NCI-H2227 (cell line): ENCODE measurements around the gene VCL.
A peak's percentile ranks its signal among the peaks of the same experiment; 100 is the strongest.
"Not testable (repeated sequence)": the region's sequence is repeated elsewhere in the genome, so short reads cannot be mapped to it uniquely, and the experiment has no call there.

Experiments used
- DNase-seq: peaks from one replicate; lab custom pipeline; 2025; ENCODE audit not compliant: unreplicated experiment; lab: John Stamatoyannopoulos, UW

The VCL gene

DNA sequence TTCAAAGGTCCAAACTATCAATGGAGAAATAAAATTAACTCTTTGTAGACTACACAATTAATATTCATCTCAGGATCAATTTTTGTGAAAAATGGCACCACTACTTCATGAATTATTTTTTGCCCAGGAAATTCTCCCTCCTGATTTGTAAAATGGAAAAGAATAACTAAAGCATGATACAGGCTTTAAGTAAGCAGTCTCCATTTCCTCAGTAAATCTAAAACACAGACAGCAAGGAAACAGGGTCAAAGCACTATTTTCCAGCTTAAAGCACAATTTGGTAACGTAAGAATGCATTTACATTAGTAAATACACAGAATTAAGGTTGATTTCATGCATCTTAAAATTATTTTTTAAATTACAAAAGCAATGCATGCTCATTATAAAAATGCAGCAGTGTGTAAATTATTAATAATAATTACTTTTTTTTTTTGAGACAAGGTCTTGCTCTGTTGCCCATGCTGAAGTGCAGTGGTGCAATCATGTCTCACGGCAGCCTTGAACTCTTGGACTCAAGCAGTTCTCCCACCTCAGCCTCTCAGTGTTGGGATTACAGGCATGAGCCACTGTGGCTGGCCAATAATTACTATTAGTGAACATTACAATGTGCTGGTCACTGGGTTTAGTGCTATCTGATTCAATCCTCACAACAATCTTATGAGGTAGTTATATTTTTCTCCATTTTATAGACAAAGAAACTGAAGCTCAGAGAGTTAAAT is 26.1 kb upstream of the VCL start:
- DNase-seq, result no peak

DNA sequence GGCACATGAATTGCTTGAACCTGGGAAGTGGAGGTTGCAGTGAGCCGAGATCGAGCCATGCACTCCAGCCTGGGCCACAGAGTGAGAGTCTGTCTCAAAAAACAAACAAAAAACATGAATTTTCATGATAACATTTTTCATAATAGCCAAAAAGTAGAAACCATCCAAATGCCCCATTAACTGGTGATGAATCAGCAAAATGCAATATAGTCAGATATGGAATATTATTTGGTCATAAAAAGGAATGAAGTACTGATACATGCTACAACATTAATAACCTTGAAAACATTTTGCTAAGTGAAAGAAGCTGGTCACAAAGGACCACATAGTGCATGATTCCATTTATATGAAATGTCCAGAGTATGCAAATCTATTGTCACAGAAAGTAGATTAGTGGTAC is 24.5 kb upstream of the VCL start:
- no peak for DNase-seq

DNA sequence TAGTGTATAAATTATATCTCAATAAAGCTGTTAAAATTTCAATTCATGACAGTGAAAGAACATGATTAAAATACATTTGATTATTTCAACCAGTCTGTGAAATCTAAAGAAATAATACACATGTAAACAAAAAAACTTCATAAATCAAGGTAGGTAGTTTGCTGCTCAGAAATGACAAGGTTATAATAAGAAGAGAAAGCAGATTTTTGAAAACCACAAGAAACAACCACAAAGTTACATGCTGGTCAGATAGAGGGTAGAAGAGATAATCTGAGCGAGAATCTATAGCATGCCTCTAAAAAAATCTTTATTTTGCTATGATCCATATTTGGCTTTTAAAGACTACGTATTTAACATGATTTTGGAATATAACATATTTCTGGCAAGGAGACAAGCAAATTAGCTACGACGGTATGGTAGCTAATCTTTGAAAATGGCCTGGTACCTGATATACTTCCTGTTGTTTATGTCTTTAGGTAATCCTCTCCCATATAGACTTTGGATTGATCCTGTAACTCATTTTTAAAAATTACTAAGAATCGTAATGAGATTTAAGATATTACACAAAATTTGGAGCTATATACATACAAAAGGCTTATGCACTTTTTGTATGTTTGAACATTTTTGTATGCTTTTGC is 23.5 kb upstream of the VCL start:
- no peak for DNase-seq

DNA sequence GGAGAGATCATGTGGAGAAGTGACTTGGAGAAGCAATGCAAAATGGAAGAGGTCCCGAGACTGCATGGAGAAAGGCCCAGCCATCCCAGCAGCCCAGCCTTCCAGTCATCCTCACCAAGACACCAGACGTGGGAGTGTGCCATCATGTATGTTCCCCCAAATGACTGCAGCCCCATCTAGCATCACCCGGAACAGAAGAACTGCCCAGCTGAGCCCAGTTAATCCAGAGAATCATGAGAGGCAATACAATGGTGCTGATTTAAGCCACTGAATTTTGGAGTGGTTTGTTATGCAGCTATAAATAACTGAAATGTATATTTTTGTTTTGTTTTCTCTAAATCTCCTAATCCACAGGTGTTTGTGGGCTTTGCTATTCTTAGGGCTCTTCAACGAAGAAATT is 22.5 kb upstream of the VCL start:
- DNase-seq, result no peak

DNA sequence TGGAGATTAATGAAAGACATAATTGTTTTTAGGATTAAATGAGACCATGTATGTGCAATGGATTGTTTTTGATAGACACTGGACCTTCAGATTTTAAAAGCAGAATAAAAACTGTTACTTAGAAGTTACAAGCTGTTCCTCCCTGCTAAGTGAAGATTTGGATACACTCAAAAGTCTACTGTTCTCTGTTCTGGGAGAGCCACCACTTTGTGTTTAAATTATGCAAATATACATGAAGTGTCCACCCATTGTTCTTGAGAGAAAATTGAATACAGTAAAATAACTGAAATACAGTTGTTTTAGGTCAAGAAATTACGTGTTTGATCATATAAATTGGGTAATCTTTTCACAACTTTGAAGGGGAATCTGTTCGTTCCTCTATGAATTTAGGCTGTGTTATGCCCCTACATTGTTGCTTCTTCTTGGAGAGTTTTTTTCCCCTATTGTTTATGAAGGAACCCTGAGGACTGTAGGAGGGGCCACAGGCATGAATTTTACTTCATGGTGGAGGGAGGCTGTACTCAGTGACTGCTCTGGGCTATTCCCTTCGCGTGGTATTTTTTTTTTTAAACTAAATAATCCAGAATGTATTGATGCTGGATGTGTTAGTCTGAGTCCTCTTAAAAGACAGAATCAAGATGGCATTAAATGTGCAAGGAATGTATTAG is 18.6 kb upstream of the VCL start:
- no peak for DNase-seq

DNA sequence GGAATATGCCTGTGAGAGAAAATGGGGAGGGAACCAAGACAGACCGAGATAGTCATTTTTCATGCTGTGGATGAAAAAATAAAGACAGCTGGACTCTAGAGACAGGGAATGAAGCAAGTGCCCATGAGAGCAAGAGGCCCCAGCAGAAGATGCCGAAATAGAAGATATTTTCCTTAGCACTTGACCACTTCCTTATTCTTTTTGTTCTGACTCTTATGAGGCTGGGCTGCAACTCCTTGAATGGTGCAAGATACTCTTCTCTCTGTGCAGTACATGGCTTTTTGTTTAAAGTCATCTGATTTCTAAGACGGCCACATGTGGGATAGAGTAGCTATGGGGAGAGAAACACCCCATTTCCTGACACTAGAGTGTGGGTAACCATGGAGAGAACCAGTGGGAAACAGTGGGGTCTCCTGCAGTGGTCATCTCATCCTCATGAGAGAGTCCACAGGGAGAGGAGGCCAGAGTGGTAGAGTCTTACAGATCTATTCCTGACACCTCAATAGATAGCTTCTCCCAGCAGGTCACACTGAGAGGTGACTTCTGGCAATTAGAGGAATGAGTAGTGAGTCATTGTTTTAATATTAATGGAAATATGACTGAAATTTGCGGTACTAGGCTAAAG is 18.0 kb upstream of the VCL start:
- DNase-seq, result no peak

DNA sequence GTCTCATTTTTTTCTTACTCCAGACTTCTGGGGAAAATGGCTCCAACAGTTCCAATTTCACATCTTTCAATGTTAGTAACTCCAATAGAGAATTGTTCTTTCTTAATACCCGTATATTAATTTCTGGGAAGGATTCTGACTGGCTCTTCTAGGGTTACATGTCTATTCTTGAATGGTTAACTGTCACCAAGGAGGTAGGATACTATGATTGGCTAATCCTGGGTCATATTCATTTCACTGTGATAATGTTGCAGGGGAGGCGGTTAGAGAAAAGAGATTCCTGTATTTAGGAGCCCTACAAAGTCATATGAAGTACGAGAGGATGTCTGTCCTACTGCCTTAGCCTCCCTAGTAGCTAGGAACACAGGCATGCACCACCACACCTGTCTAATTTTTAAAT is 16.1 kb upstream of the VCL start:
- no peak for DNase-seq

DNA sequence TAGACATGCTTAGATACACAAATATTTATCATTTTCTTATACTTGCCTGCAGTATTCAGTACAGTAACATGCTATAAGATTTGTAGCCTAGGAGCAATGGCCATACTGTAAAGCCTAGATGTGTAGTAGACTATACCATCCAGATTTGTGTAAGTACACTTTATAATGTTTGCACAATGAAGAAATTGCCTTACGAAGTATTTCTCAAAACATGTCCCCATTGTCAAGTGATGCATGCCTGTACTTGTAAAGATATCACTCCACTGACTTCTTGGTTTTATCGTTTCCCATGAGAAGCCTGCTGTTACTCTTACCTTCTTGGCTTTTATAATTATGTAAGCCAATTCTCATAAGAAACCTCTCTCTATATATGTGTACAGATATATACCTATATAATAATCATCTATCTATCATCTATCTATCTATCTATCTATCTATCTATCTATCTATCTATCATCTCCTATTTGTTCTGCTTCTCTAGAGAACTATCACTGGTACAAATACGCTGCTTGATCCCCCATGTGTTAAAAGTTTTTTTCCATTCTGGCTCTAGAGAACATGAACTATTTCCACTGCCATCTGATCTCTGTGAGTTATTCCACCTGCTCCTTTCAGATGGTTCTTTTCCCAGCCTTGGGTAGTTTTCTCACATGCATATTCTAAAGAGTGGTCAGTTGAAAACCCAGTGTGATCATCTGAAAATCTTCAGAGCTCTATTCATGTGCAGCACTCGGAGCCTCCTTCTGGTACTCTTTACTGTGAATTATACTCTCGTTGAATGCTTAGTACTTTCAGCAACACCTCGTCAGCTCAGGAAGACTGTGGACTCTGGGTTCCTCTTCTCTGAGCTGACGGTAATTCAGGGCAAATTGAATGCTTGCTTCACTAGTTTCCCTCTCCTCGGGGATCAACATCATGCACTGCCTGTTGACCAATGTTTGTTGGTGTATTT is 14.5 kb upstream of the VCL start:
- no peak for DNase-seq

DNA sequence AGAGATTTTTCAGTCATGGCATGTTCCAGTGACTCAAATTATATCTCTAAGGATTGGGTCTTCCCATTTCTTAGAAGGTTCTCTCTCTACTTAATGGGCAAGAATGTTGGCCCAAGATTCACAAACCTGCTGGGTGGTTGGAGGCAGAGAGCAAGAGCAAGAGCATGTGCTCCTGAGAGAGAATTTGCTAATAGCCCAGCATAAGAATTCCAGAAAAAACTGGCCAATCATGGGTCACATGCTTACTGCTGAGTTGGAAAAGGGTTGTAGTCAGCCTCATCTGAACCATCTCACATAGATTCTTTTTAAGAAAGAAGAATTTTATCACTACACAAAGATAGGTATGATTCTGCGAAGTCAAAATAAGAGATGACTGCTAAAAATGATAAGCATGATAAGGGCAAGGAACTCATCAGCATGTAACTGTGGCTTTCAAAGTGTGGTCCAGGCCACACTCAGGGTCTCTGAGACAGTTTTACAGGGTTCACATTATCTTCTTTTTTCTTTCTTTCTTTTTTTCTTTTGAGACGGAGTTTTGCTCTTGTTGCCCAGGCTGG is 8.2 kb upstream of the VCL start:
- DNase-seq, result no peak

DNA sequence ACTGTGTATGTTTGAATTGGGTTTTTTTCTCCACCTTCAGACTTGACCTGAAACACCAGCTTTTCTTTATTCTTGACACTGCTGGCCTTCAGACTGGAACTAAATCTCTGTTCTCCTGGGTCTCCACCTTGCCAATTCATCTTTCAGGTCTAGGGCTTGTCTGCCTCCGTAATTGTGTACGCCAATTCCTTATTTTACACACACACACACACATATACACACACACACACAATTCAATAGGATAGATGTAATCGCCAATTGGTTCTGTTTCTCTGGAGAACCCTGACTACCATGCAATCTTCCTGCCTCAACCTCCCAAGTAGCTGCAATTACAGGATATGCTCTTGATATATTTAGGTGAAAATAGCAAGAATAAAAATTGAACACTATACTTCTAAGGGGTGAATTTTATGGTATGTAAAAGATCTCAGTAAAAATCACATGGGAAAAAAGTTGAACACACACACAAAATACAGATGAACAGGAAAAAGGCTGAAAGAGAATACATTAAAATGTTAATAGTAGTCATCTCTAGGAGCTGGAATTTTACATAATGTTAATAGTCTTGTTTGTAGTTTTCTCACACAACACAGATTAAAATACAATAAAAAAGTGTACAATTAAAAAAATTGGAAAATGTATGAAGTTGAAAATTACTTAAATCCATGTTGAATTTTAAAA is 6.6 kb upstream of the VCL start:
- no peak for DNase-seq

DNA sequence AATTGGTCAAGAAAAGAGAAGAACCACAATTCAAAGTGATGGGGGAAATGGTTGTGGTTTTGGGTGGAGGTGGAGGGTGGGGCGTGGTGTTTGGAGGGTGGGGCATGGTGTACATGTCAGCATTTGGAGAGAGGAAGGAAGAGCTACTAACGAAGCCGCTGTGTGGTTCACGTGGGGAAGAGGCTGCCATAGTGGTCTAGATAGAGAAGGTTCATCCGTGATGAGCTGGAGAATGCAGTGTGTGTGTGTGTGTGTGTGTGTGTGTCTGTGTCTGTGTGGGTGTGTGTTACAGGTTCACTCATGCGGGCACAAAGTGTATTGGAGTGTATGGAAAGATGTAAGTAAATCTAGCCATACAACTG is 6.1 kb upstream of the VCL start:
- no peak for DNase-seq

DNA sequence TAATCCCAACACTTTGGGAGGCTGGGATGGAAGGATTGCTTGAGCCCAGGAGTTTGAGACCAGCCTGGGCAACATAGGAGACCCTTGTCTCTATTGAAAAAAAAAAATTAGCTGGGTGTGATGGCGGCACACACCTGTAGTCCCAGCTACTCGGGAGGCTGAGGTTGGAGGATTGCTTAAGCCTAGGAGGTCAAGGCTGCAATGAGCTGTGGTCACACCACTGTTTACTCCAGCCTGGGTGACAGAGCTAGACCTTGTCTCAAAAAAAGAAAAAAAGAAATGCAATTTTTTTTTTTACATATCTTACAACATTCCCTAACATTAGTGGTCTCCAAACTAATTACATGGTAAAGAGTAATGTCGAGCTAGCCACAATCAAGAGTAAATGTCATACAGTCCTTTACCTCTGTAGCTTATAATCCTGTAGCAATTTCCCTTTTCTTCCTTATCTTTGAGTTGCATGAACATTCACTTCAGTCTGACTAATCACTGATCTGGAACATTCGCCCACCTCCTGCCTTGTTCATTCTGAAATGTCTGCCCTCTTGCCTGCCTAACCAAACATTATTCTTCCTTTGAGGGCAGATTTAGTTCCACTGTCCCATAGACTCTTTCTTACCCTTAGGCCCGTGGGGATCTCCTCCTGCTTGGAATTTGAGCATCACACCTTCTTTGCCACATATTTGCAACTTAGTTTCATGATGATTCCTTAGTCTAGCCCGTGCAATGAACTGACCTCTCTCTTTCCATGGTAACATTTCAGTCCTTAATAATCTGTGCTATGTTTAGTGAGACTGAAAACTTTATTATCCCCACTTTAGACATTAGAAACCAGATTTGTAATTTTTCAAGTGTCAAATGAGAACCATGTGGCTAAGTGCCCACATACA is 4.8 kb upstream of the VCL start:
- DNase-seq, result no peak

DNA sequence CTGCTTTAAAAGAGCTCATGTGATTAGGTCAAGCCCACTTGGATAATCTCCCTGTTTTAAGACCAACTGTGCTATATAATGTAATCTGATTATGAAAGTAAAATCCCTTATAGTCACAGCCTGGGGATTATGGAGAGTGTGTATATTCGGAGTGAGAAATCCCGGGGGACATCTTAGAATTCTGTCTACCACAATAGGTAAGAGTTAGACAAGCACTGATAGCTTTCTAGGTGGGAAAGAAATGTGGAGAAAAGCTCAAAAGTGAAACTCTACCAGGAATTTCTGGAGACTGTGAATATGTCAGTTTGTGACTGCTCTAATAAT is 2.9 kb upstream of the VCL start:
- DNase-seq, result no peak

DNA sequence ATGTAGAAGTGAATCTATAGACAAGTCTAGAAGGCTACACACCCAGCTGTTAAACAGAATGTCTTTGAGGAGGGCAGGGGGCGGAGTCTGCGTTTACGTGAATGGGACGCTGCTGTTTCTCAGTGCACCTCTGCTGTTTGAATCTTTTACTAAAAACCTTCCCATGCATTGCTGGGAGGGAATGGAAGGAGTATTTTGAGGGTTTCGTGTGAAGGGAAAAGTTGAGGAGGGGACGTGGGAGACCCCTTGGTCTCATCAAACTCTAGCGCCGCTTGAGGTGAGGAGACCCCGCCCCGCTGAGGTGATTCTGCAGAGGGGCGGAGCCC is 492 bp upstream of the VCL start:
- DNase-seq, result peak; percentile 82

DNA sequence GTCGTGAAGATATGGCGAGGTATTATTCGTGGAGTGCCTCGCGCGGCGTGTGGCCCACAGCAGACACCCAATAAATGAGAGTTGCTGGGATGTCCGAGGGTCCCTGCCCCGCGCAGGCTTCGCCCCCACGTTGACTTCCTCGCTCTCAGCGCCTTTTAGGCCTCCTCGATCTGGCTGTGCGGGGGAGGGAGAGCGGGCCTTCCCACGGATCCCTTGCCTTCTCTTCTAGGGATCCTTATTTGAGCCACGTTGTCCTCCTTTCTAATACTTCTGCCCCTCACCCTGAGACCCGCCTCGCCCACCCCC is 660 bp downstream of the VCL start:
- DNase-seq, result no peak

DNA sequence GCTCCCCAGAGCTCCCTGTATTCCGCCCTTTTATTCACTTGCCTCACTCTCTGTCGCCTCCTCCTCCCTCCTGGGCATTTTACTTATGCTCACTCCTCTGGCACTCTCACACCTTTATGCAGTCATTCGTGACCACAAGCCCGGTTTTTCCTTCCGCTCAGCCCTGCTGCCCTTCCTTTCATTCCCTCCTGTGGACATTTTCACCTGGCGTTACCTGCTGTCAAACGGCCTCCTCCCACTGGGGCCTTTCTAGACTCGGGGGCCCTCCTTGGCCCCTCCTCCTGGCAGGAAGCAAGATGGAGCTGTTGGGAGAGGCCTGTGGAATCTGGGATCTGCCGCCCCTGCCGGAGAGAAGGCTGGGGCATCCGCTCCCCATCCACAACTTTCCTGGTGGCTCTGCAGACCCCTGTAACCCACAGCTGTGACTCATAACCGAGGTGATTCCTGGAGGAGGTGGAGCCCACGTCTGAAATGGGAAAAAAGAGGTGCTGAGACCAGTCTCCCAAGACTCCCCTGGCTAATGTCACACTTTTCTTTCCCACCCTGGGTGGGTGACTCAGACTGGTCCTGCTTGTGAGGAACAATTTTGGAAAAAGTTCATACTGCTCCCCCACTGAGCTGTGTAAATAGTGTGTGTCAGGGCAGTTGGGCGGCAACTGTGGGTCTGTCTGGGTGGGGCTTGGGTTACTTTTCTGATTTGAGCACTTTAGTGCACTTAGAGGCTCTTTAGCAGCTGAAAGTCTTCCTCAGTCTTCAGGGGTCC is 1.2 kb downstream of the VCL start:
- peak; percentile 61 for DNase-seq

DNA sequence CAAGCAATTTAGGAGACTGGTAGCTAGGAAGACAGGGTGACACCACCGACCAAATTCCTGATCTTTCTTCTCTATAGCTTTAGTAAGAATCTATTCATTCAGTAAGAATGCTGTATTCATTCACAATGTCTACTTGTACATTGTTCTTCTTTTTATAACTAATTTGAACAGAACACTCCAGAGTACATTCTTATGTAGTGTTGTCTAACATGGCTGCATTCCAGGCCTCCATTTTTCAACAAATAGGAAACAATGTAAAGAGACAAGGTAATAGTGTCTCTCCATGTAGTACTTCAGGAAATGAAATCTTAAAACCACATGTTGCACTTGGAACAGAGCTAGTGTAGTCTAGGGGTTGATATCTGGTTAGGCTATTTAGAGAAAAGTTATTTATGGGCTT is 1.8 kb downstream of the VCL start:
- no peak for DNase-seq

DNA sequence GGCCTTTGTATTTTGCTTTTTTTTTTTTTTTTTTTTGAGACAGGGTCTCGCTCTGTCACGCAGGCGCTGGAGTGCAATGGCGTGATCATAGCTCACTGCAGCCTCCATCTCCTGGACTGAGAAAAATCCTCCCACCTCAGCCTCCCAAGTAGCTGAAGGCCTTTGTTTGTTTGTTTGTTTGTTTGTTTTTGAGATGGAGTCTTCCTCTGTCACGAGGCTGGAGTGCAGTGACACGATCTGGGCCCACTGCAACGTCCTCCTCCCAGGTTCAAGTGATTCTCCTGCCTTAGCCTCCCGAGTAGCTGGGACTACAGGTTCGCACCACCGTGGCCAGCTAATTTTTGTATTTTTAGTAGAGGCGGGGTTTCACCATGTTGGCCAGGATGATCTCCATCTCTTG is 2.3 kb downstream of the VCL start:
- DNase-seq, result not testable (repeated sequence)
